ENCODE data around the gene UBE2J2. TPM values are rescaled to one million over a fixed set of nuclear protein-coding genes. Genes with fewer than 3 reads are reported as not detected.

UBE2J2 gene
- total RNA-seq, 1 donor from 2014 or later: 49.3 TPM

DNA sequence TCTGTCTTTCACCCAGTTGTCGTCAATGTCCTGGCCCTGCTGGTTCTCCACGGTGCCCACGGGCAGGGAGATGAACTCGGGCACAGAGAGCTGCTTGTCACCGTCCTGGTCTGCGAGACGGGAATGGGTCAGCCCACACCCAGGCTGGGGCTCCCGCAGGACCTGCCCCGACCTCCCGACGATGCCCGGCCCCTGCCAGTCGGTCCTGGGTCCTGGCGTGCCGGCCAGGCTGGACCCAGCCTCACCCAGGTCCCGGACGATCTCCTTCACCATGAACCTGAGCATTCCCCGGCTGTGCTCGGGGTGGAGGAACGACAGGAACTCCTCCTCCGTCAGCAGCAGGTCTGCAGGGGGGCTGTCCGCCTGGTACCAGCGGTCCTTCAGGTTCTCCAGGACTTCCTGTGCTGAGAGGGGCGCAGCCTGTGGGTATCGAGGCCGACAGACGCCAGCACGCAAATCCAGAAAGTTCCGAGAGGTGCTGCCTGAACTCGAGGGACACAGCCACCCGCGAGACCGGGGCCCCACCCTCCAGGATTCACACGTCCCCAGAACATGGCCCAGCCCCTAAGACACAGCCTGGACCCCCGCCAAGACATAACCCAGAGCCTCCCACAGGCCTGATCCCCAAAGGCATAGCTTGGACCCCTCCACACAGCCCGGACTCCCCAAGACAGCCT lies 55.0 kb downstream of the UBE2J2 start:
- no peak for DNase-seq (ENCODE audit: low read depth)
- no peak for TF ChIP-seq CTCF (conservative IDR thresholded peaks at IDR 0.05; ENCODE audit: low read depth, low read length)
- H3K4me3 ChIP-seq (ENCODE audit: low read depth, low read length): no peak overlapping the region

GRCh38 chr1:1217621-1218523 lies 55.8 kb downstream of the UBE2J2 start:
- TF ChIP-seq CTCF (conservative IDR thresholded peaks at IDR 0.05; ENCODE audit: low read depth, low read length): no peak
- no peak overlapping the region for H3K4me3 ChIP-seq (ENCODE audit: low read depth, low read length)
- no peak for DNase-seq (ENCODE audit: low read depth)

- no peak for TF ChIP-seq CTCF (conservative IDR thresholded peaks at IDR 0.05; ENCODE audit: low read depth, low read length)
- no peak overlapping the region for H3K4me3 ChIP-seq (ENCODE audit: low read depth, low read length)
- DNase-seq (ENCODE audit: low read depth): no peak
These were observed 56.7 kb downstream of the UBE2J2 start for GRCh38 chr1:1216770-1217620.

DNA sequence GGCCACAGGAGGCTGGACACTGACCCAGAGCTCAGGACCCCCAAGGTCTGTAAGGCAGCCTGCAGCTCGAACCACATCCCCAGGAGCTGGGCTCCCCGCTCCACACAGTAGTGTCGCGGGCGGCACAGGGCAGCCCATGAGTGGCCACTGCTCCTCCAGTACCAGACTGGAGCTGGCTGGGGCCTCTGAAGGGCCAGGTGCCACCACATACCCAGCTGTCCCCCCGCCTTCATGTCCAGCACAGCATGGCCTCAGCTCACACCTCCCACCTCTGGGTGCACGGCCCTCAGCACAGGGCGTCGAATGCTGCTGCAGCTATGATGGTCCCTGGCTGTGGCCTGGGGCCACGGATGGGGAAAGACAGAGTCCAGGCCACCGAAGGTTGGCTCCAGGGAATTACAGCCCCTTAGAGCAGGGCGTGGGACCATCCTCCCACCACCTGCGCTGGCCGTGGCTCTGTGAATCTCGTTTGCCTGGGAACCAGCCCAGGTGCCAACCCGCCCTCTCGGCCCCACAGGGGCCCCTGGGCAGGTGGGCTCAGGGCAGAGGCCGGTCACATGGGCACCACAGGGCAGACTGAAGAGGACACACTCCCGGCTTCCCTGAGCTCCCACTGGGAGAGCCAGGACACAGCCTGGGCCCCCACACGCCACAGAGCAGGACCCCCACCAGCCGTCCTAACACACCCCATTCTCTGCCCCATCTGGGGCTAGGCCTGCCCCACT lies 57.6 kb downstream of the UBE2J2 start:
- H3K4me3 ChIP-seq (ENCODE audit: low read depth, low read length): no peak overlapping the region
- TF ChIP-seq CTCF (conservative IDR thresholded peaks at IDR 0.05; ENCODE audit: low read depth, low read length): no peak
- DNase-seq (ENCODE audit: low read depth): no peak

DNA sequence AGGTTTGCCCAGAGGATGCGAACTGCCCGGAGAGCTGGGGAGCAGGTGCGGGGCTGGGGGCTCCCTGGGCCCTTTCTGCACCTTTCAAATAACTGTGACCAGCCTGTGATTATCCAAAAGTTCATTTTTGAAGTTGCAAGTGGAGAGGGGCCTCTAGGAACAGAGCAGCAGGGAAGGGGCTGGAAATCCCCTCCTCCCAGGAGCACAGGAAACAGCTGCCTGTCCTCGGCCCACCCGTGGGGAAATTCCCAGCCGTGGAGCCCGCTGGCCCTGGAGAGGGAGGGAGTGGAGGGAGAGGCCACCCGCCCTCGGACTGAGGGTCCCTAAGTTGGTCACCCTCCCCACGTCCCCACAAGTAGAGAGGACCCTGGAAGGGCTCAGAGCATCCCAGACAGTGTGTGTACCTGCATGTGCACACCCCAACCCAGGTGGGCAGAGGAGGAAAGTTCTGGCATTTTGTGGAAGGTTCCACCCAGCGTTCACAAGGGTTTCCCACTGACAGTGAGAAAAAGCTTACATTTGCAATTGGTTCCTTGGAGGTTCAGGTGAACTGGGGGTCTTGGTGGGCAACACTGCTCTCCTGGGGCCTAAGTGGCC lies 58.5 kb downstream of the UBE2J2 start:
- DNase-seq (ENCODE audit: low read depth): no peak
- TF ChIP-seq CTCF (conservative IDR thresholded peaks at IDR 0.05; ENCODE audit: low read depth, low read length): no peak
- no peak overlapping the region for H3K4me3 ChIP-seq (ENCODE audit: low read depth, low read length)
